NCI-H128 (cell line): ENCODE results near the gene IGSF8.

Experiments used
- DNase-seq: peaks from one replicate; lab custom pipeline; 2025; ENCODE audit not compliant: unreplicated experiment; lab: John Stamatoyannopoulos, UW

Gene IGSF8

DNA sequence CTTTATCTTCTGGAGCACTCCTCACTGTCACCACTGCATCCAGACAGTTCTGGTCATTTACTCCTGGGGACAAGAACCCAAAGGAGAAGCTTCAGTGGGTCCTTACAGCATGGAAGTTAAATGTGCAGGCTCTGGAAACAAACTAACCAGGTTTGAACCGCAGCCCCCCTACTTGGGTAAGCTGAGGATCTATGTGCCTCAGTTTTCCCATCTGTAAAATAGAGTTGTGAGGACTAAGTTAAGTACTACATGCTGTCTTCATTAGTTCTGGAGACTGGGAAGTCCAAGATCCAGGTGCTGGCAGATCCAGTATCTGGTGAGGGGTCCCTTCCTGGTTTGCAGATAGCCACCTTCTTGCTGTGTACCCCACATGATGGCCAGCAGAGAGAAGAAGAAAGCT is 9.1 kb upstream of the IGSF8 start:
- no peak for DNase-seq

DNA sequence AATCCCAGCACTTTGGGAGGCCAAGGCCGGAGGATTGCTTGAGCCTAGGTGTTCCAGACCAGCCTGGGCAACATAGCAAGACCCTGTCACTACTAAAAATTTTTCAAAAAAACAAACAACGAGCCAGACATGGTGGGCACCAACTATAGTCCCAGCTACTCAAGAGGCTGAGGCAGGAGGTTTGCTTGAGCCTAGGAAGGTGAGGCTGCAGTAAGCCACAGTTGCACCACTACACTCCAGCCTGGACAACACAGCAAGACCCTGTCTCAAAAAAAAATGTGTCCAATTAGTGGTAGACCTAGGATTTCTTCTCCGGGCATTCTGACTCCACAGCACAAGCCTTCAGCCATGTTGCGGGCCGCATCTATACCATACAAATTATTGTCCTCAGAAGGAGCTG is 6.7 kb upstream of the IGSF8 start:
- no peak for DNase-seq

DNA sequence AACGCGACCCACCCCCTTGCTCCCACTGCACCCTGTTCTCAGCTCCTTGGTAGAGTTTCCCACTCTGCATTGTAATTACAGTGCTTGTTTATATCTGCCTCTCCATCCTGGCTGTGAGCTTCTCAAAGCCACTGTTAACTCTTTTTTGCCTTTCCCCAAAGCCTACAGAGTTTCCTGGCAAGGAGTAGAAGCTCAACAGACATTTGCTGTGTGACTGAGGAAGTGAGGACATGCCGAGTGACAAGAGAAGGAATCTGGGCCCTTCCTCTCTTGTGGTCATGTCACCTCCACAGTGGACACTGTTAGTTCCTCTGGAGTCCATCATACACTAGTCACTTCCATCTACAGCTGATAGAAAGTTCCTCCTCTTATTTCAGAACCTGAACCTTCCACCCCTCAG is 6.1 kb upstream of the IGSF8 start:
- no peak for DNase-seq

DNA sequence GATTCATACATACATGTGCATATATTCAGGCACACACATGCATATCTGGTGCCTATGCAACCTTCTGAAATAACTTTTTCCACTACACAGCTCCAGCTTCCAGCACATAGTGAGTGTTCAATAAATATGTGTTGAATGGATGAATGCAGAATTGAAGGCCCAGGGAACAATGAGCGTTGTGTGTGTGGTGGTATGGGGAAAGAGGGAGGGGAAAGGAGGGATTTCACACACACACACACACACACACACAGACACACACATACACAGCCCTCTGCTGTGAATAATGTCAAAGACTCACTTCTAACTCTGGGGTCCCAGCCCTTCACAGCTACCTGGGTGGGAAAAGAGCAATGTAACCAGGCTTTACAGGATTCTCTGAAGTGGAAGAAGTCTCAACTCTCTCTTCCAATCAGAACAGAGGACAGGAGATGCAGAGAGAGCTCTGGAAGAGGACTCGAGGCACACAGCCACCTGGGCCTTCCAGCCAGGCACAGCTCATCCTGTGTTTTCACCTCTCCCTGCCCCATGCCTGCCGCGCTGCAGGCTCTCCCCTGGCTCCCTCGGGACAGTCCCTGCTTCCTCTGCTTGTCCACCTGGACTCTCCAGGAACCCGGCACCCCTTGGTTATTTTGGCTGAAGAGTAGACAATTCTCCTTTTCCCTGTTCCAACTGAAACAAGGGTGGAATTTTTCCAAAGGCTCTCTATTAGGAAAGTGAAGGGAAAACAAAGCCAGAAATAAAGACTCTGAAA is 5.4 kb upstream of the IGSF8 start:
- no peak for DNase-seq

DNA sequence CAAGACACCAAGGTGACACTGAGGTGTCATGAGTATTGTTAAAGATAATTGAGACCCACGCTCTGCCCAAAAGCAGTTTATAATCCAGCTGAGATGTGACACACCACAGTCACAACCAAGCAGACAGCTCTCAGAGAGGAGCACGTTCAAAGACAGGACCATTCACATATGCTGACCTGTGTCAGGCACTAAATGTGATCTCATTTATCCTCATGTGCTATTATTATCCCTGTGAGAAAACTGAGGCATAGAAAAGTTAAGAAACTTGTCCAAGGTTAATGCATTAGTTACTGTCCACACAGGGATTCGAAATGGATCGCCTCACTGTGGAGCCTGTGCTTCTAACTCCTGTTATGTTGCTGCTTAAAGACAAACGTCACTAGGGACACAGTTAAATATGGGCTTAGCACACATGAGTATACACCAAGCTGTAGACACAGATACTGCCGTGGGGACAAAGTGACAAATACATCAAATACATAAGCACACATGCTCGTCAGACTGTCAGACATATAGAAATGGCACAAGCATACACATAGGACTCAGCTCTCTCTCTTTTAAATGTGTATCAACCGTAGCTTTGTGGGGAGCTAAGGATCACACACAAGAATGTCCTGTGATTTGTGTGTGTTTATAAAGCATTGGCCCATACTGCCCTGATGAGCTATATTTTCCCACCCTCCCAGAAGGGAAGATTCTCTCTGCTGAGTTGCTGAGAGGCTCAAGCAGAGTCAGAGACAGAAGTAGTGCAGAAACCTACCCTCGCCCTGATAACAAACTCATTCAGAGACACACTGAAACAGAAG is 3.5 kb upstream of the IGSF8 start:
- no peak for DNase-seq

- peak; percentile 66 for DNase-seq
Measured at GRCh38 chr1:160101037-160101716, 2.8 kb upstream of the IGSF8 start.

- DNase-seq = no peak
Measured at GRCh38 chr1:160099716-160100375, 1.4 kb upstream of the IGSF8 start.

DNA sequence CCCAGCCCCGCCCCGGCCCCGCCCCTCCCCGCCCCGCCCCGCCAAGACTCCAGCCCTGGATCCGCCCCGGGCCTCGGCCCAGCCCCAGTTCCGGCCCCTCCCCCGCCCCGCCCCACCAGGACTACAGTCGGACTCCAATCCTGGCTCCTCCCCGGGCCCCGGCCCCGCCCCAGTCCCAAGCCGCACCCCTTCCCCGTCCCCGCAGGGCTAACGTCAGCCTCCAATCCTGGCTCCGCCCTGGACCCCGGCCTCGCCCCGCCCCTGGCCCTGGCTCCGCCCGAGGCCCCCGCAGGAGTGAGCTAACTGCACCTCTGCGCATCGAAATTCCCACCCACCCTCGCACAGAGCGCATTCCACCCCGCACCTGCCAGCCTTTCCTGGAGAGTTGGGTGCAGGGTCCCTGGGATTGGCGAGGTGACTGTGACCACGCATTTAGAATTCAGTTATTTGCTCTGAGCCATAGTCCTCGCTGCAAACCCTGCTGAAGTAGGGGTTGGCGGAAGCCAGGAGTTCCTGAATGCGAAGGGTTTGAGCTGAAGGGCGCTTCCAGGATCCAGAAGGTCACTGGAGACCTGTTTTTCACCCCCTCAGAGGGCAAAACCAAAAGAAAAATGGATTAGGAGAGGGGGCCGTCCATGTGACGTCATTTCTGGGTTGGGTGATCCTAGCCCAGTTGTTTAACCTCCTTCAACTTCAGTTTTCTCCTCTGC is 588 bp upstream of the IGSF8 start:
- DNase-seq = peak; percentile 86

DNA sequence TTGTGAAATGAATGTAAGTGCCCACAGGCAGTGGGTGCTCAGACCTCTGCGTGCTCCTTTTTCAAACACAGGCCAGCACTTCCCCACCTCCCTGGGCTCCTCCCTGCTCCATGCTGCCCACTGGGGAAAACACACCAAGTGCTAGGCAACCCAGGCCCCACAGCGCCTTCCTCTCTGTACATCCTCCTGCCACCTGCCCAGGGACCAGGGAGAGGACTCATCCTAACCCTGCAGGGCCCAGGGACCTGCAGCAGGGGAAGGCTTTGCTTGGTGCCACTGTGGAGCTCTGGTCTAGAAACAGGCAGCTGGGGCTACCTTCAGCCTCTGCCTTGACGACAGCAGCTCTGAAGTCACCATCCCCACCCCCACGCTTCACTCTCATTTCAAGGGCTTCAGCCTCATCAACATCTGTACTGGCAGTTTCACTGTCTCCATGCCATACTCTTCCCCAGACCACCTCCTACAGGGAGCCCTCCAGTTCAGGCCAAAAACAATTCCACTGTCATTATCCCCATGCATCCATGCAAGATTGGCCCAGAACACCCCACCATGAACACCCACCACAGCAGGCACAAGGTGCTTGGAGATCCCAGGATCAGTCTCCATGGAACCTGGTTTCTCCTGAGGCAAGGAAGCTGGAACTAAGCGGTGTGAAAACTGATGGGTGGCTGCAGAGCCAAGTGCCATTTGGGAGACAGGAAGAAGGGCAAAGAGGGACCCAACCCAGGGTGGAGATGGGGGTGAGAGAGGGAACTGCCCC is 1.1 kb downstream of the IGSF8 start:
- no peak for DNase-seq

- DNase-seq = no peak
Measured at GRCh38 chr1:160096274-160097116, 1.9 kb downstream of the IGSF8 start.

- no peak for DNase-seq
Measured at GRCh38 chr1:160095382-160096105, 2.9 kb downstream of the IGSF8 start.

DNA sequence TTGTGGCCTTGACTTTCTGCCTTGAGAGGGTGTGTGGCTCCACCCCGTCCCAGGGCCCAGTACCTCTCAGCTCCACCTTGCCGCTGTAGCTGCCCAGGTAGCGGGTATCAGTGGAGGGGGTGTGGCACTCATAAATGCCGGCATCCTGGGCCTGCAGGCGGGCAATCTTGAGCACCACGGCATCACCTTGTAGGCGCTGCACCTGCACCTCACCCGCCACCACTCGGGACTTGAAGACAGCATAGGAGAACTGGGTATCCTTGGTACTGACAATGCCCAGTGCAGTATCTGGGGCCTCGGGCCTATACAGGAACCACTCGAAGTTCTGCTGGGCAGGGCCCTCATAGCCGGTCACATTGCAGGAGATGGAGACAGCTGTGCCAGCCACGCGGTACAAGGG is 3.6 kb downstream of the IGSF8 start:
- DNase-seq = no peak

- no peak for DNase-seq
Measured at GRCh38 chr1:160094291-160094625, 4.2 kb downstream of the IGSF8 start.

DNA sequence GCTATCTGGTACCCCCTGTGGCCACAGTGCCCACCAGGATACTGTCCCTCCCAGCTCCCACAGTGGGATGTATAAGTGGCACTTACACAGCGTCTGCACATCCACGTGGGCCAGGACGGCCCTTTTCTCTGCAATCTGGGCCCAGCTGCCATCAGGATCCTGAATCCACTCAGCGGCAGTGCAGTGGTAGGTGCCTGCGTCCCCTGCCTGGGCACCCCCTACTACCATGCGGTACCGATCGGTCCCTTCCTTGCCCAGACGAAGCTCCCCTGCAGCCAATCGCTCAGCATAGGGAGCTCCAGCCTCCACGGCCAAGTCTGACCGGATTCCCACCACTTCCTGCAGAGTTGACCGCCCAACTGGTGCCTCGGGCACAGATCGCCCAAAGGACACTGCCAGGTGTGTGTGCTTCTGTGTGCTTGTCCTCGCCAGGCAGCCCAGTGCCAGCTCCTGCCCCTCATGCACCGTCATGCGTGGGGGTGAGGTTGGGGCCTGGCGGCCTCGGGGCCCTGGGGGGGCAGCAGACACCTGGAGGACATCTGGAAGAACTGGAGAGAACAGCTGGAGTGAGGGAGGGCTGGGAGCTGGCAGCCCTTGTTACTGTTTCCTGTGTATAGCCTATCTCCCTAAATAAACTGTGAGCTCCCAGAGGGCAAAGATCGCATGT is 4.7 kb downstream of the IGSF8 start:
- DNase-seq = no peak

DNA sequence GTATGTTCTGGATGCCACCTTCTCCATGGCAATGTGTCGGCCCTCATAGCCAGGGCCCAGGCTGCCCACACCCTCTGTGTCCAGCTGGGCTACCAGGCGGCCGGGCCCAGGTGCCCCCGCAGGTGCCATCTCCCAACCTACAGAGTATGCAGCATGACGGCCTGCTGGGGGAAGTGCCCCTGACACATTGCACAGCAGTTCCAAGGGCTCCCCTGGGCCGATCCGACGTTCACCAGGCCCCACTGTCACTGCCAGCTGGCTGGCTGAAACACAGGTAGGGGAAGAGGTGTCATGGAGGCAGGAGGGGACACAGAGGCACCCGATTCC is 5.4 kb downstream of the IGSF8 start:
- DNase-seq = no peak

GRCh38 chr1:160092366-160093068 is 5.9 kb downstream of the IGSF8 start:
- DNase-seq = no peak

DNA sequence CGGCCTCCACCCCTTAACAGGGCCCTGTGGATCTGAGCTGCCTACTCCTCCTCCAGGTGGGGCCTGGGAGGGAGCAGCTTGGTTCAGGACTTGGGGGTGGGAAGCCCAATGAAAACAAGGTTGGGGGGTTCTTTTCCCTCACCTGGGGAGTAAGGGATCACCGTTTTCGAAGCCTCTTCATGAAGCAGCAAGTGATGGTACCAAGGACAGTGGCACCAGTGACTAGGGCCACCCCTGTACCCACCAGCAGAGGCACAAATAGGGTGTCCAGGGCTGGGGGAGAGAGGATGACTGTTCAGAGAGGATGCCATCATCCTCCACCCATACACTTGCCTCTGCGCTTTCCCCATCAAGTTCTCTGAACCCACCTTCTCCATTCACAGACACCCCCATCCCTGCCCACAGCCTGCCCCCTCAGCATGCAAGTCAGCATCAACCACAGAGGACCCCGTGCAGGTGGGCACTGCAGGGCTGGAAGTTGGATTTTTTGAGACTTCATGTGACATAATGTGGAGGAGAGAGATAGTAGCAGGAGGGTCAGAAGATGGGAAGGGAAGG is 6.7 kb downstream of the IGSF8 start:
- no peak for DNase-seq
